ENCODE measurements around the gene SCD5.

SCD5 gene

DNA sequence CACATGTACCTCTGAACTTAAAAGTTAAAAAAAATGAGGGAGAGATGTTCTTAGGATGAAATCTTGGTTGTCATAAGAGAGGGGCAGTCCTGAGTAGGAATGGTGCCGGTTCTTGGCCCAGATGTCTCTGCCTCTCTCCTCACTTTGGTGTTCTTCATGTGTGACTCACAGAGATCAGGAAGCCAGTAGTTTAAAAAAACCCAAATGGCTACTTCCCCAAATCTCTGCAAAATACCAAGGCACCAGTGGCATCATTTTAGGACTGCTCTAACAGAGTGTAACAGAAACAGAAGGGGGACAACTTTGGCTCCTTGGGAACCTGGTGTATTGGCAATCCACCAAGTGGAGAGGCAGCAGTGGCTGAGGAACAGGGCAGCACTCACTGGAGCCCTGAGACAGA, 116.8 kb downstream of the SCD5 start:
- no peak for DNase-seq

DNA sequence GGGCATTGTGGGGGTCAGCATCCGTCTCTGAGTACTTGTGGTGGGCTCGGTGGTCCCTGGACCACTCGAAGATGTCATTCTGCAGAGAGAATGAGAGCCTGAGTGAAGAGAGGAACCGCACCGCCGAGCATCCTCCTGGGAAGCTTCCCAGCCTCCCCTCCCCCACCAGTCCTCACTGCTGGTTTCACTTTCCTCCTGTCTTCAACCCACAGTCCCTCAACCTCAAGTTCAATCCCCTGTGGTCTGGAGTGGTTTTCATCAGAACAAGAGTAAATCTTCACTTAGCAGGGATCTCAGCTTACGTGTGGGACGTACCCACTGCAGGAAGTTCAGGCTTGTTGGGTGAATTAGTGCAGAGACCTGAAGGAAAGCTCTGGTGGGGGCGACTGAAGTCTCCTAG, 117.8 kb downstream of the SCD5 start:
- no peak for DNase-seq

DNA sequence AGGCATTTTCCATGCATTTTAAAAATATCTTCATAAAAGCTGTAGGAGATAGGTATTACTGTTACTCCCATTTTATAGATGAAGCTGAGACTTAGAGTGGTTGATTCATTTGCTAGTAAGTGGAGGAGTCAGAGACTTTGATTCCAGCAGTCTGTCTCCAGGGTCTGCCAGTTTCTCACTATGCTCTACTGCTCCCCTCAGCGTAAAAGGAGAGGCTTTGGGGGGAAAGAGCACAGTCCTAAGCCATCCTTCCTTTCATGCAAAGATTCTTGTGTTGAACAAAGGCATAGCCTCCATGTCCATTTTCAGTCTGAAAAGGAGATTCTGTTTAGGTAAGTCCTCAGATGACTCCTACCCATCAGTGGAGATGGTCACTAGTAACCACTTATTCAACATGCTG, 119.1 kb downstream of the SCD5 start:
- DNase-seq = no peak

DNA sequence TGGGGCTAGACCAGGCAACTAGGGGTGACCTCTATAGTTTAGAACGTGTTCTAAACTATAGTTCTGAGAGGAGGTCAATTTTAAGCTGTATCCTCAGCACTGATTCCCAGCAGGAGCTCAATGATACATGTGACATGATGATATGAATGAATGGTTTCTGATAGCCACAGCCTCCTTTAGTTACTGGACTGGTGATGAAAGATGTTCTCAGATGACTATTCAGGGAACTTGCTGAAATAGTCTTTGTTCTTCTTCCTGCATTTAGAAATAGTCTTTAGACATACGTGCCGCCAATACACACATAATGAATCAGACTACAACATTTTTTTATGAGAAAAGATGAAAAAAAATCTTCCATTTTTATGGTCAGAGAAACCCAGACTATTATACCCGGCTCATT, 120.5 kb downstream of the SCD5 start:
- no peak for DNase-seq

DNA sequence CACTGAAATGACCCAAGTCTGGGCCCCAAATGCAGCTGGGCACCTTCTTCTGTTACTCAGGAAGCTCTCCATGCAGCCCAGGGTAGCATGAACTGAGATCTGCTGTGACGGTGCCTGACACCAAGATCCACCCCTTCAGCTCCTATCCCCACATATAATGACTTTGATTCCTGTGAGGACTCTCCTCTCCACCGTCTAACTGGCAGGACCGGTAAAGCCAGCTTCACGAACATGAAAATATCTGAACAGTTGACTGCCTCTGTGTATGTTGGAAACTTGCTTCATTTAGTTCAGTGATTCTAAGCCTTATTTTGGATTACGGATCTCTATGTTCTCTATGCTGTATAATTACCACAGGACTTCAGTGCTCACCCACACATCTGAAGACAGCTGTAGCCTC, 121.3 kb downstream of the SCD5 start:
- DNase-seq = no peak

DNA sequence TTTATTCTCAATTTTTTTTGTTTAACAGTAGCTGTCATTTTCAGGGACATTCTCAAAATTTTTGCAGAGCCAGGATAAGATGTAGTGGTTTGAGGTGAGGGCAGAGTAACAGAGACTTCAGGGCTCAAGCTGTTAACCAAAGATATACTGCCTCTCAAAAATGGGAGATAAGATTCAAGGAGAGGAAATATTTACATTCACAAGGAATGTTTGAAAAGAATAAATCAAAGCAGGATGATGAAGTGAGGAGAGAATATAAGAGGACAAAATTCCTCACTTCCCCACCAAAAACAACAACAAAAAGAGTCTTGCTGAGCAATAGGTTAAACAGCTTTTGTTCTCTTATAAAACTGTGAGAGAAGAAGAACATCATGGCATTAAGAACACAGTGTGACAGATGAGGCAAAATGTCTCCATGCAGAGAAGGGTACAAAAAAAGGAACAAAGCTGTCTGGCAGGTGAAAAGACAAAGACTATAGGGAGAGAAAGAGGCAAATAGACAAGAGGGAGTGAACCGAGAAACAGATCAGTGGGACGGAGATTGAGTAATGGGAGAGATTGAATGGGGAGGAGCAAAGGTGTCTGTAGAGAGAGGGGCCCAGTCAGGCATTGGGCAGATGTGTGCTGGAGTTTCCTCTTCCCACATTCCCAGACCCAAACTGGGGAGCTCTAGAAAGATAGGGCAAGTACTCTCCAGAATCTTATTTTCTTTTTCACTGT, 130.7 kb downstream of the SCD5 start:
- DNase-seq = no peak

DNA sequence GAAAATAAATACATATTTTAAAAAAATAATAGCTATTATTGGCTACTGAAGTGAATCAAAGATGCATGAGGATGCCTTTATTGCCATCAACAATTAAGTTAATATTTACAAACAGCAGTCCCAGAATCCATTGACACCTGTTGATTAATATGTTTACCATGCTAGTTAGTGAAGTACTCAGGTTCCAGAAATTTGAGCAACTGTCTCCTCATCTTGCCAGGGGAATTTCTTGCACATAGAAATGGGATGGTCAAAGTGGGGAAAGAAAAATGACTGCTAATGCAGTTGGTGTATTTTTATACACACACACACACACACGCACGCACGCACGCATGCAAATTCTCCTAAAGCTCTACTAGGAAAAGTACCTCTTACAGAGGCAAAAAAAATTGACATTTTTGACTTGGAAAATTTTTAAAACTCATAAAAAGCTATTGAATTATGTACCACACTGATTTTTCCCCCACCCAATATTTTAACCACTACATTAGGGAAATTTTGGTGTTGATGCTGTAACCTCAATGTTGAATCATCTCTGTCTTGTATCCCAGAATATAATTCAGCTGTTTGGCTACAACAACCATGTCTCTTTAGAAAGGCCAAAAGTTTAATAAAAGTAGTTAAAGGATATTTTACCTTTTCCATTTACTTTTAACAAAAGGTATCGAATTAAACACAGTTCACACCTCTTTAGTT, 131.5 kb downstream of the SCD5 start:
- DNase-seq = no peak

DNA sequence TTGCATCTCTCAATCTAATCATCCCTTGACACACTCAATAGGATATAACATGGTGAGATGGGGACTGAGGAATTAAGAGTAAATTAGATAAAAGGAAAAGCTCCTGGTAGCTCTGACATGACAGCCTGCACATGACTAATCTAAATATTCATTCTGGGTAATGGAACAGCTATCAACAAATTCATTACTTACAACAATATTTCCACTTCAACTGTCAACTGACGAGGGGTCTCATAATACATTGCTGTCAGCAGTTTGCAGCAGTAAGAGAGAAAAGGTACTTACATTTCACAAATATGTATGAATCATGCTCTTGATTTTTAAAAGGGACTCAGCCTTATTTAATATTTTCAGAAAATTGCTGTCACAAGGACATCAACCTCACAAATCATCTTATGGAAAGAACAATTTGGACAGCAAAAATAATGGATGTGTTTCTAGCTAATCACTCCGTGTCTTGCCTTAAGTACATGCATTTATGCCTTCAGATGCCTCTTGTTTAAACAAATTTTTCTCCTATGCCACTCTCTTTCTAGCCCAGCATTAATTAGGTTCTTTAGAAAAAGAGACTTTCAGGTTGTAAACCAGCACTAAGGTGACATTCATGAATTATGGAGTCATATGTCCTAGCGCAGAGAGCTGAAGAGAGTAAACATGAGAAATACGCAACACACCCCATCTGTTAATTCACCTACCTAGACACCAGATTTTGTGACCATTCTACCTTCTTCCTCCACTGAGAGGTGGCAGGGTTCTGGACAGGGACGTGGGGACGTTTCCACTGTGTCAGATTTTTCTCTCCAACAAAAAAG, 137.2 kb downstream of the SCD5 start:
- no peak for DNase-seq

DNA sequence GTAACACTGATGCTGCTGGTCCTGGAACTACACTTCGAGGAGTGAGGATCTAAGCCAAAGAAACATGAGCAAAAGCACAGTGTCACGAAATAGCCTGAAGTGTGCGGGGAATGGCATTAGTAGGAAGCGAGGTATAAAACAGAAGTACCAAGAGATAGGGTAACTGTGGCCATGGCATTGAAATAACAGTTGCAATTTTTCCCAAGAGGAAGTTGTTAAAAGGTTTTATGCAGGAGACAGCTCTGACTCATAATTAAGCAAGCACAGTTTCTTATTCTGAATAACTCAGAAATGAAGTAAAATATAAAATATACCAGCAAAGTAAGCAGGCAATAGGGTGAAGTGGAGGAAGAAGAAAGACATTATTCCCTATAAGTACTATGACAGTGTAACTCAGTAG, 146.5 kb downstream of the SCD5 start:
- no peak for DNase-seq

DNA sequence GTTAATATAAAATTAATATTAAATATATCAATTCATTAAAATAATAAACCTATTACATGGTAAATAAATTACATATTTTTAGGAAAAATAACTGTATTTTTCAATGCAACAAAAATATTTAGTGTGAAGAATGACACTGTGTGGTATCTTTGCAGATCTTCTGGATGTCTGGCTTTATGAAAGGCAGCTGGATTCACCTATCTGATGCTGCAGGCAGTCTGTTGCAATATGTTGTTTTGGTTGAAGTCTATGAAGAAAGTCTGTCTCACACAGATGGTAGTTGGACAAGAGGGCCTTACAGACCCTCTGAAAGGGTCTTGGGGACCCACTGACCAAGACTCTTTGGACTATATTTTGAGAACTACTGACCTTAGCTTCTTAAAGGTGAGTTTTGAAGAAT, 147.7 kb downstream of the SCD5 start:
- DNase-seq = no peak

DNA sequence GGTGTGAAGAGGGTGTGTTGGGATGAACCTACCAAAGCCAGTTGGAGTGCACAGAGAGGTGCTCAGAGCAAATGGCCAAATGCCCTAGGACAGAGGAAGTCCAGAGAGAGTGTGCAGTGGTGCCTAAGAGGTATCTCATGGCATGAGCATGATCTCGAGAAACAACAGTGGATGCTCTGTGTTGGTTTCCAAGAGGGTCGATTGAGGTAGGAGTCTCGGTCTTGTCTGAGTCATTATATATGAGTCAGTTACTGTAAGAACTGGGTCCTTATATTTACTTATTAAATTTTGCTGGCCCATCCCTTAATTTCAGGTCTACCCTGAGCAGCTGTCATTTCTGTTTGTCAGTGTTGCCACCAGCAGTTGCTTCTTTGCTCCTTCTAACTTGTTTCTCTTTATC, 150.2 kb downstream of the SCD5 start:
- DNase-seq = no peak

DNA sequence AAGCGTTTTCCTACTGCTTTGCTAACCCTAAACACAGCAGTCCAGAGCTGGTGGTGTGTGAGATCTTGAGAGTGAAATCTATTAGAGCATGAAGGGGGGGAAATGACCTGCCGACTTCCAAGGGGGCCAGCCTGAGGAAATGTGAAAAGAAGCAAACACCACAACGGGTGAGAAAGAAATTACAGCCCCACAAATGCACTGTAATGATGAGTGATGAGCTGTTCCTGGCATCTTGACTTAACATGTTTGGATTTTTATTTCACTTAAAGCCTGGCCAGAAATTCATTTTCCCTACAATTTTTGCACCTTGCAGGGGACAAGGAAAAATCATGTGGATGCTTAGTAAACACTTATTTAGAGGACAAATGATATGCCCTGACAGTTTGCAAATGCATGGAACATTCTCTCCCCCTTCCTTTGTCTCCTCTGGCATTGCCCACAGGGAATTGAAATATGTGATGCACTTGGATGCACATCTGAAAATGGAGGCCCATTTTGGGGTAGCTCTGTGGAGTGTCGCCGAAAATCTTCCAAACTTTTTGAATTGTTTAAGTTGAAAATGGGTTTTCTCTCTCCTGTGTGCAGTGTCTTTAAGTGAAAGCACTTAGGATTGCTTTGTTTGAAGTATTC, 152.5 kb downstream of the SCD5 start:
- DNase-seq = no peak

DNA sequence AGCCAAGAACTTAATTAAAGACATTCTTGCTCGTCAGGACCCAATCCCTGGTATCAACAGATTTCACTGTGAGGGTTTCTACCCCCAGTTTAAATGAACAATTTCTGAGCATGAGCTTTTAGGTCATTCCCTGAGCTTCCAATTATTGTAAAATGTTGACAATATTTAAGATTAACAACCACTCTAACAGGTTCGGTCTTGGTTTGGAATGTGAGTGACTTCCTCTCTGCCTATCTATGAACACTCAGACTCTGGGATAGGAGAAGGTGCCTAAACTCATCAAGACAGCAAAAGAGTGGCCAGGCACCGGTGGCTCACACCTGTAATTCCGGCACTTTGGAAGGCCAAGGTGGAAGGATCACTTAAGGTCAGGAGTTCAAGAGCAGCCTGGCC, 153.9 kb downstream of the SCD5 start:
- DNase-seq = no peak

DNA sequence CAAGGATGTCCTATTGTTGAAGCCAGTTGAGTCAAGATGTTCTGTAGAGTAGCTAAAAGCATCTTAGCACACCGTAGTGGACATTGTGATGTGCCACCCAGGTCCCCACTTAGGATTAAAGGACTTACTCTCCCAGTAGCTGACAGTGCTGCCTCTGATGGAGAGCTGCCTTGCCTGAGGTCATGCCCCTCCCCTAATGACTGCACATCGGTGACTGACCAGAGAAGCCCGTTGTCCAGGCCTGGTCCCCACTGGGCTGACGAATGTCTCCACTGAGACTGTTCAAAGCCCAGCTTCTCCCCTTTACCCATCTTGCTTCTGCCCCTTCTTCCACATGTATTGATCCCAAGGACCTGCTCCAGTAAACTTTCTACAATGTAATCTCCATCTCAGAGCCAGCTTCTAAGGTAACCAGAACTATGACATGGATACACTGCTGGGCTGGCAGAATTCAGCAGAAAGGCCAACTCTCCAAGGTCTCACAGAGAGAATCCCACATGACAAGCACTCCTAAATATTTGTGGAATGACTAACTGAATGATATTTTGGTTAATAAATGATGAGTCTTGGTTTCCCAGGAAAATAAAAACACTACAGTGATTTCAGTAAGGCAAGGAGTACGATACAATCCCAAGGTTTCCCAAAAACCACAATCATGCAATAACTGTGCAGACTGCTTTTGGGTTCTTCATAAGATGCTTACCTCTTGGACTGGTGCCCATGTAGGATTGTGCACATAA, 154.4 kb downstream of the SCD5 start:
- no peak for DNase-seq

DNA sequence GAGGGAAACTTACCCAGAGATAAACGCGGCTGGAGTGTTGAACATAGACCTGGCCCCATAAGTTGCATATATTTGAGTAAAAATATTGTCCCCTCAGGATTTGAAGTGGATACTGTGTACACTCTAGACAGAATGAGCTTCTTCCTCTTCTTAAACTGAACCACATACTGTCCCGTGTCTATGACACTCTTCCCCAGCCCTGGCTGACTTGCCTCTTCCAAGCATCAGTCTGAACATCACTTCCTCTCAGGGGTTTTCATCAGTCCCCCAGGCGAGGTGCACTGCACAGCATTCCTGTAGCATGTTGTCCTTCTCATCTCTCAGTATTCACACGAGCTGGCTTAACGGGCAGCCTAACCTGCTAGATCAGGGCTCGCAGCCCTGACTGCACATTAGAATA, 156.3 kb downstream of the SCD5 start:
- no peak for DNase-seq

DNA sequence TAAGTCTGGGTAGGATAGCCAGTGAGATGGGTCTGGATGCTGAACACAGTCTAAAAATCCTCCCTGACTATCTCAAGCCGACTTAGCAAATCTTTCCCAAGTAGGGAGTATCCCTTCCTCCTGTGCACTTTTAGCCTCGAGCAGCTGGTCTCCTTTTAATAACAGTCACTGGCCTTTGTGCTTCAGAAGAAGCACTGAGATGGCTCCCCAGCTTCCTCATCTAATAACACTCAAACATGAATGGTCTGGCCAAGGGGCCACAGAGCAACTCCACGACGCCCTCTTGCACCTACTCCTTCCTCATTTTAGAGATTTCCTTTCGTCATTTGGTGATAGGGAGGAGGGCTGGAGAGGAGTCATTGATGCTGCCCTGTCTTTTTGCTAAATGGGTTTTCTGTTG, 158.1 kb downstream of the SCD5 start:
- DNase-seq = no peak

DNA sequence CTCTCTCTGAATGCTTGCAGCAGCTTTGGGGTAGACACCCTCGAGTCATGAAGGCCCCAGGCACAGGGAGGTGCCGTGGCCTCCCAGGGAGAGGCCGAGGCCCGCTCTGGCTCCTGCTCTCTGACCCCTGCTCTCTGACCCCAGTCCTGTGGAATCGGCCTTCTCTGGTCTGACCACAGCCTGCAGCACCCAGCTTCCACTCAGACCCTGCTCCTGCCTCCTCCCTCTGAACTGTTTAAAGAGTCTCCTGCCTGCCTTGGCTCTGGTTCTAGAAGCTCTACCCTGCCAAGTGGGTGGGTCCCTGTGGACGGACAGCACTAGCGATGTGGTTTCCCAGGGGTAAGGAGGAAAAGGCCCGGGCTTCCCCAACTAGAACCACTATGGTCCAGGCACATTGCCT, 158.6 kb downstream of the SCD5 start:
- DNase-seq = no peak

DNA sequence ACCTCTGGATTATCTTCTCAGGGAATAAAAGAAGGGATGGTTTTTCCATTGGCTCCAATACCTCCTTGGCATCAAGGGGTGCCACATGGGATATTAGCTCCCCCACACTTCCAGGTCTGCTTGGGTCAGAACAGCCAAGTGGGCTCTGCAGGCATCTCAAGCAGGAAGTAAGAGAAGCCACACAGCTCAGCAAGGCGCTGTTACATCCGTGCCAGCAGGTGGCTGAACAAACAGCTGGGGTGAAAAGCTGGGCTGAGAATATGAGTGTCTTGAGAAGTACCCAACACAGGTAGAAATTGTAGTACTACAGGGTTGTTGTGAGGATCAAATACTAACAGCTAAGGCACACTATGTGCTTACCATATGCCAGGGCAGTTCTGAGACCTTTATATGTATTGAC, 160.1 kb downstream of the SCD5 start:
- no peak for DNase-seq

DNA sequence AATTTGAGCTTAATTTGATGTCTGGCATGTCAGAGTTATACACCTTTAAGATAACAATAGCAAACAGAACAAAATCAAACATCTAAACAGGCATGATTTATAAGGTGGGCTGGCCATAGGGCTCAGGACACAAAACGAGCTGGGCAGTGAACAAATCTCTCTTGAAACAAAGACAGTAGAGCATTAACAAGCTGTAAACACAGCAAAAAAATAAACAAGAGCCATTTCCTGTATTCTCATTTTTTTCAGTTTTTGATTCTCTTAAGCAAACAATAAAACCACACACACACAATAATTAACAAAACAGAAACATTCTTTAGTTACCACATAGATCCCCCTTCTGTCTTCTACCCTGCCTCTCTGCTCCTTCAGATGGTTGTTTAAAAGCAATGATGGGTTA, 168.5 kb downstream of the SCD5 start:
- DNase-seq = no peak

DNA sequence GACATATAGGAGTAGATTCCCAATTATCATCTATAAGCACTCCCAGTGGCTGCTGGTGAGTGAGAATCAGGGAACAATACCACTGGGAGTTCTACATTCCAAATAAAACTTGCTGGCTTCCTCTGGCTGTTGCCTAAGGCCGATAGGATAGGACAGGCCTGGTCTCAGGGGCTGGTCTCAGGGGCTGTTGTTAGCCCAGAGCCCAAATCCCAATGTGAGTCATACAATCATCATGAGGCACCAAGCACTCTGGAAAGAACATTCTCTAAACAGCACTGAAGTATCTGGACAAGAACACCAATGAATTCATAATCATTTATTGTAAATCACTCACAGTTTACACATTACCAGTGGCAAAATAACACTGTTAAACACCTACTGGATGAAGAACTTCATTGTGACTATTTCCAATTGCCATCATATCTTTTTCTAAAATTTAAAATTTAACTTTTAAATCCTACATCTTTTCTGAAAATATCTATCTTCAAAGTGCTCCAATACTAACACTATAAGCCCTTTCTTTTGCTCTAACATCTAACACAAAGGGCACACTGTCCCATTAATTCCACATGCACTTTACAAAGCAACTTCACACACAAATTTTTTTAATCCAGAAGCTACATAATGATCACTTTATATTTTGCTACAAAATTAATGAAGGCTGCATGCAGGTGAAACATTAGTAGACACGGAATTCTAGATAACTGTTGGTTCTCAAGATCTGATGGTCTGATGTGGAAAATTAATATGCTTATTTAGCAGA, 169.2 kb downstream of the SCD5 start:
- no peak for DNase-seq

DNA sequence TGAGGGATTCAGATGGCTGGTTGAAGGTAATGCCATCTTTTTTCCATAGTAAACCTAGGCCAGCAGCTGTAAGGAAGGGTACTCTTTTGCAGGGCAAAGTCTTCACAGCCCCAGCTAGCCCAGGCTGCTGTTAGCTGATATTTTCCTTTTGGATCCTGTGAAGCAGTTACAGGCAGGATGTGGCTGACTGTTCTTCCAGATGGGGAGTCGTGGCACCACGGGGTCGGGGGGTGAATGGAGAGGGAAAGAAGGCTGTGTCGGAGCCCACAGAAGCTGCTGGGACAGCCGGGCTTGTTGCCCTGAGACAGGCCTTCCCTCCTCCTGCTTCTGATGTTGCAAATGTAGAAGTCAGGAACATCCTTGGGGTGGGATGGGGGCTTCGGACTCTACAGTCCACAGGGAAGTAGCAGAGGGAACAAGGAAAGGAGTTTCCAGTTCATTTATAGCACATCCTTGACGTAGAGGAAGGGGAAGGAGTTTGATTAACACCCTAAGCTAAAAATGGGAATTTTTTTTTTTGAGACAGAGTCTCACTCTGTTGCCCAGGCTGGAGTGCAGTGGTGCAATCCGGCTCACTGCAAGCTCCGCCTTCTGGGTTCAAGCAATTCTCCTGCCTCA, 172.2 kb downstream of the SCD5 start:
- DNase-seq = no peak

DNA sequence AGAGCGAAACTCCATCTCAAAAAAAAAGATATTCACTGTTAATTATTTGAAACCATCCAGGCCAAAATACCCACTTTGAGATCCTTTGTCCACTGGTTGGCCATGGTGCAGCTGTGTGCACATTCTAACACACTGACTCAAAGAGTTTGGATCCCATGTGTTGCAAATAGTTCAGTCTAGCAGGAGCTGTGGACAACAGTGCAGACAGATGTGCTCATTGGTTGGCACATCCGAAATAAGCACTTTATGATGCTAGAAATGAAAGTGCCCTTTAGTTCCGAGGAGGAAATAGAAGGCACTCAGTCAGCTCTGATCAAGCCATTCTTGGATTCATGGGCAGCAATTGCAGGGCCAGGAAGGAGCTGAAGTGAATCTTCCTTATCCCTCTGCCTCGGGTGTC, 173.8 kb downstream of the SCD5 start:
- no peak for DNase-seq

All from NCI-H446 (cell line).